NCI-H128 (cell line): ENCODE data around the gene FUT6.
"Not testable (repeated sequence)": the region's sequence is repeated elsewhere in the genome, so short reads cannot be mapped to it uniquely, and the experiment has no call there.

ENCODE experiments used
- DNase-seq: peaks from one replicate; lab custom pipeline; 2025; ENCODE audit not compliant: unreplicated experiment; lab: John Stamatoyannopoulos, UW

FUT6 gene

GRCh38 chr19:5863030-5863665 lies 23.6 kb upstream of the FUT6 start:
- DNase-seq, result no peak

DNA sequence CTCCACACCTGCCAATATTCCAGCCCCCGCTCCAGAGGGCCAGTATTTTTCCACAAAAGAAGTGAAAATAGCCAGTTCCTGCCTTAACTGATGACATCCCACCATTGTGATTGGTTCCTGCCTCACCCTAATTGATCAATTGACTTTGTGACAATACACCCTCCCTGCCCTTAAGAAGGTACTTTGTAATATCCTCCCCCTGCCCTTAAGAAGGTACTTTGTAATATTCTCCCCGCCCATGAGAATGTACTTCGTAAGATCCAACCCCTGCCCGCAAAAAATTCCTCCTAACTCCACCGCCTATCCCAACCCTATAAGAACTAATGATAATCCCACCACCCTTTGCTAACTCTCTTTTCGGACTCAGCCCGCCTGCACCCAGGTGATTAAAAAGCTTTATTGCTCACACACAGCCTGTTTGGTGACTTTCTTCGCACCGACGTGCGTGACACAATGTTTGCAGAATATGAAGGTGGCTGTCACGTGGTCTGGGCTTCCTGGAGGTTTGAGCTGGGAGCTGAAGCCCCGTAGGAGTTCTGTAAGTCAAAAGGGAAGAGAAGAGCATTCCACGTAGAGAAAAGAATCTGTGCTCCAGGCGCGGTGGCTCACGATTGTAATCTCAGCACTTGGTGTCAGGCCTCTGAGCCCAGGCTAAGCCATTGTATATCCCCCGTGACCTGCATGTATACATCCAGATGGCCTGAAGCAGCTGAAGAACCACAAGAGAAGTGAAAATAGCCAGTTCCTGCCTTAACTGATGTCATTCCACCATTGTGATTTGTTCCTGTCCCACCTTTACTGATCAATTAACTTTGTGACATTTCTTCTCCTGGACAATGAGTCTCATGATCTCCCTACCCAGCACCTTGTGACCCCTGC lies 17.9 kb upstream of the FUT6 start:
- DNase-seq, result no peak

DNA sequence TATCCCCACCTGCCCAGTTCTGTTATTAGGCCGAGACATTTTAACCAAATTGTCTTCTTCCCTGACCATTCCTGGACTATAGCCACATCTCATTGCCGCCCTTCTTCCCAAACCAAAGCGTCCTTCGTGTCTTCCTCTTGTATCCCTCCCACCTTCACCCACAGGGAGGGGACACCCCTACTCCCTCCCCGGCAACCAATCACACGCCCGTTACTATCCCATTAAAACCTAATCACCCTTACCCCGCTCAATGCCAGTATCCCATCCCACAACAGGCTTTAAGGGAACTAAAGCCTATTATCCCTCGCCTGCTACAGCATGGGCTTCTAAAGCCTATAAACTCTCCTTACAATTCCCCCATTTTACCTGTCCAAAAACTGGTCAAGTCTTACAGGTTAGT lies 15.6 kb upstream of the FUT6 start:
- DNase-seq, result not testable (repeated sequence)

DNA sequence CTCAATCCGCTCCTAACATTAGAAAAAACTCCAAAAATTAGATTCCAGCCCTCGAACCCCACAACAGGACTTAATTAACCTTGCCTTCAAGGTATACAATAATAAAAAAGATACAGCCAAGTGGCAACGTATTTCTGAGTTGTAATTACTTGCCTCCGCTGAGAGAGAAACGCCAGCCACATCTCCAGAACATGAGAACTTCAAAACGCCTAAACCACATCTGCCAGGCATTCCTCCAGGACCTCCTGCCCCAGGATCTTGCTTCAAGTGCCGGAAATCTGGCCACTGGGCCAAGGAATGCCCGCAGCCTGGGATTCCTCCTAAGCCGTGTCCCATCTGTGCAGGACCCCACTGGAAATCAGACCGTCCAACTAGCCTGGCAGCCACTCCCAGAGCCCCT lies 14.6 kb upstream of the FUT6 start:
- DNase-seq, result not testable (repeated sequence)

DNA sequence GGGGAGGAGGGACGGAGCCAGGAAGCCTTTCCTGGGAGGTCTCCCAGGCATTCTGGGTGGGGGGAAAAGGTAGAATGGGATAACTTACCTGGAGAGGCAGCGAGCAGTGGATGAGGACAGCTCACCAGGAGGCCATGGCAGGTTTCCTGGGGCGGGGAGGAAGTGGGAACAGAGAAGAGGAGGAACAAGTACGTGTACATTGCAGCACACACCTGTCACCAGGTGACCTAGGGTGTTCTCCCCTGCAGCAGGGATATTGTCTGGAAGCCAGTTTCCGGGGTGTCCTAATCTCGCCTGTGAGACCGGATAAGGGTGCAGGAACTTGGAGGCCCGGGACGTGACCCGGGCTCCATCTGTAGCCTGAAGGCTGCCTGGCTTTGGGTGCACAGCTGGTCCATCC lies 11.8 kb upstream of the FUT6 start, which contains the start of gene FUT3:
TSS of gene FUT3 (minus strand) at position 148 of the 400 bp plus-strand sequence.
- no peak for DNase-seq

GRCh38 chr19:5850743-5851293 lies 11.3 kb upstream of the FUT6 start:
- no peak for DNase-seq

GRCh38 chr19:5850189-5850588 lies 10.7 kb upstream of the FUT6 start:
- DNase-seq, result no peak

- DNase-seq, result not testable (repeated sequence)
Measured at GRCh38 chr19:5848621-5849020, 9.1 kb upstream of the FUT6 start.

GRCh38 chr19:5847846-5848245 lies 8.3 kb upstream of the FUT6 start:
- DNase-seq, result not testable (repeated sequence)

- DNase-seq, result no peak
Measured at GRCh38 chr19:5844456-5845433, 5.2 kb upstream of the FUT6 start.

- DNase-seq, result no peak
Measured at GRCh38 chr19:5843295-5843927, 3.9 kb upstream of the FUT6 start.

- DNase-seq, result not testable (repeated sequence)
Measured at GRCh38 chr19:5841735-5842111, 2.2 kb upstream of the FUT6 start.

GRCh38 chr19:5838353-5839064 lies 993 bp downstream of the FUT6 start:
- no peak for DNase-seq

DNA sequence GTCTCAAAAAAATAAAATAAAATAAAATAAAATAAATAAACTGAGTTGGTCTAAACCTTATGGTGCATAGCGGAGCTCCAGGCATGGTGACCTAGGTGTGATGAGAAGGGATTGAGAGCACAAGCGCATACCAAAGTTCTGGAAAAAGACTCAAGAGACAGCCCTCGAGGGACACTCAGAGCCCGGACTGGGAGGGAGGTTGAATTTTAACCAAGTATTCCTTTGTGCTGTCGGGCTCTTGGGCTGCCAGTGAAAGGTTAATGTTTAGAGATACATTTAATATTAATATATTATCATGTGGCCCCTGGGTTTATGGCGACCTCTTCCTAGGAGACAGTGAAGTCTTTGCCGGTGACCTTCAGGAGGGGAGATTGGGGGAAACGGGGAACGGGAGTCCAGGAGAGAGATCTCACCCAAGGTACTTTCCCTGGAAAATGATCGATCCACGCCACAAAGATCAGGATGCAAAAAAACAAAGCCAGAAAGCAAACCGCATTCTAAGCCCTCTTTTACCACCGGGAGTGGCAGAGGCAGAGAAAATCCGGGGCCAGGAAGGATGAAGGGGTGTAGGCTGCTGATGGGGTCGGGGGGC lies 1.6 kb downstream of the FUT6 start:
- DNase-seq, result no peak

DNA sequence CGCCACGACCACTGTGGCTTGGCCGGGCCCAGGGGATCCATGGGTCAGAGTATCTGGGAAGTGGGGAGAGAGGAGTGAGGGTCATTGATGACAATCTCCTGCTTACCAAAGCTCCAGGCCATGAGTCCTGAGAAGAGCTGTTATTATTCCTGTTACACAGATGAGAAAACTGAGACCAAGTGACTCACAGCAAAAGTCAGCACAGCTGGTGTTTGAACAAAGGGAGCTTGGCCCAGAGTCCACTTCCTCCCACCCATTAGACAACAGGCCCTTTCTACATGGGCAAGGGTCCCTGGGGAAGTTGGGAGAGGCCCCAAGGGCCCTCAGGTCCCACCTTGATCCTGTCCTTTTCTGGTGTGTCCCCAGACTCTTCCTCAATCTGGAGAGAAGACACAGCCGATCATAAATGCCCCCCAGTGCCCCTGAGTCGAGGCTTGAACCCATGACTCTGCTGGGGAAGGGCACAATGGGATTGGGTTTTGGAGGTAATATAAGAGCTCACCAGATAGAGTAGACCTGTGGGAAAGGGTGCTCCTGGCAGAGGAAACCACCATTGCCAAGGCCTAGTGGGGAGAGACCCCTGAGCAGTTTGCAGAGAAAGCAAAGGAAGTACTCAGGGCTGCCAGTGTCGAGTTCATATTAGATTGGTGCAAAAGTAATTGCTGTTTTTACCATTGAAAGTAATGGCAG lies 6.8 kb downstream of the FUT6 start:
- no peak for DNase-seq

GRCh38 chr19:5832061-5832460 lies 7.4 kb downstream of the FUT6 start:
- no peak for DNase-seq

DNA sequence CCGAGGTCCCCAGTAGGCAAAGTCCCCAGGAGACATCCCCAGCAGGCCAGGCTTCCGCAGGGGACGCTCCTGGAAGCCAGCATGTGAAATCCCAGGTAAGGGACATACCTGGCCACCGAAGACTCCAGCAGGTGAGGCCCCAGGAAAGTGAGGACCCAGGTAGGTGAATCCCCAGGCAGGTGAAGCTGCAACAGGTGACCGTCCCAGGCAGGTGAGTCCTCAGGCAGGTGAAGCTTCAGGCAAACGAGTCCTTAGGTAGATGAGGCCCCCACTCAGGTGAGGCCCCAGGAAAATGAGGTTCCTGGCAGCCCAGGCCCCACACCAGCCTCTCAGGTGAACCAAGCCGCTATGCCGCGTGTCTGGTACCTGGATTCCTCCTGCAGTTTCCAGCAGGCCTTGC lies 8.3 kb downstream of the FUT6 start:
- DNase-seq, result no peak

- DNase-seq, result no peak
Measured at GRCh38 chr19:5829567-5830310, 9.8 kb downstream of the FUT6 start.
